Lung microvascular endothelial cell (primary cell): ENCODE measurements around the gene ITGAX. TPM values are rescaled to one million over a fixed set of nuclear protein-coding genes. Genes with fewer than 3 reads are reported as not detected.
A peak's percentile ranks its signal among the peaks of the same experiment; 100 is the strongest.

ENCODE experiments used
- DNase-seq, 2 donors: peaks; one replicate each; pipeline versions ENCODE4 v3.0.0 to v3.0.0-alpha.2; 2010; ENCODE audit warnings: low read depth in 2 of 2
- total RNA-seq: library from RNA; depleted of rRNA; stranded (reverse); fragments of >200 nt; gene quantifications from 2 replicates; pipeline ENCODE4 v1.2.1, GENCODE V29; 2014

The ITGAX gene
- total RNA-seq, 1 donor from 2014 or later, result under 0.01 TPM

- no peak for DNase-seq
These were observed 18.3 kb downstream of the ITGAX start for GRCh38 chr16:31373235-31373634.

- DNase-seq, result no peak
These were observed 20.3 kb downstream of the ITGAX start for GRCh38 chr16:31375231-31375630.

- no peak for DNase-seq
These were observed 21.7 kb downstream of the ITGAX start for GRCh38 chr16:31376705-31377104.

- no peak for DNase-seq
These were observed 22.4 kb downstream of the ITGAX start for GRCh38 chr16:31377210-31377903.

- DNase-seq, result no peak
These were observed 25.2 kb downstream of the ITGAX start for GRCh38 chr16:31380201-31380600.

- DNase-seq, result peak; percentile 63 to 72
These were observed 27.6 kb downstream of the ITGAX start for GRCh38 chr16:31382485-31383161.

- DNase-seq, result no peak
These were observed 30.7 kb downstream of the ITGAX start for GRCh38 chr16:31385680-31386079.

GRCh38 chr16:31386157-31386984 lies 31.4 kb downstream of the ITGAX start:
- peak in 1 of 2 donors; percentile 15 for DNase-seq

- DNase-seq, result no peak
These were observed 33.6 kb downstream of the ITGAX start for GRCh38 chr16:31388535-31388934.

GRCh38 chr16:31390504-31391041 lies 35.6 kb downstream of the ITGAX start:
- no peak for DNase-seq

- DNase-seq, result no peak
These were observed 38.1 kb downstream of the ITGAX start, which contains the start of gene ITGAD for GRCh38 chr16:31393056-31393455. TSS of gene ITGAD (plus strand) at chr16:31393335. CDS start at chr16:31393361, 26 bp downstream.

GRCh38 chr16:31395647-31396046 lies 40.7 kb downstream of the ITGAX start:
- no peak for DNase-seq

- DNase-seq, result no peak
These were observed 42.2 kb downstream of the ITGAX start for GRCh38 chr16:31397096-31397660.

- no peak for DNase-seq
These were observed 42.7 kb downstream of the ITGAX start for GRCh38 chr16:31397701-31398100.

- DNase-seq, result no peak
These were observed 45.2 kb downstream of the ITGAX start for GRCh38 chr16:31400191-31400590.

- no peak for DNase-seq
These were observed 46.5 kb downstream of the ITGAX start for GRCh38 chr16:31401436-31401835.

GRCh38 chr16:31402687-31403086 lies 47.7 kb downstream of the ITGAX start:
- DNase-seq, result peak in 1 of 2 donors; percentile 25

- no peak for DNase-seq
These were observed 48.8 kb downstream of the ITGAX start for GRCh38 chr16:31403590-31404352.

- no peak for DNase-seq
These were observed 49.5 kb downstream of the ITGAX start for GRCh38 chr16:31404353-31405064.

- no peak for DNase-seq
These were observed 52.4 kb downstream of the ITGAX start for GRCh38 chr16:31407406-31407805.
